Measurements from ENCODE around the gene STPG3.

DNA sequence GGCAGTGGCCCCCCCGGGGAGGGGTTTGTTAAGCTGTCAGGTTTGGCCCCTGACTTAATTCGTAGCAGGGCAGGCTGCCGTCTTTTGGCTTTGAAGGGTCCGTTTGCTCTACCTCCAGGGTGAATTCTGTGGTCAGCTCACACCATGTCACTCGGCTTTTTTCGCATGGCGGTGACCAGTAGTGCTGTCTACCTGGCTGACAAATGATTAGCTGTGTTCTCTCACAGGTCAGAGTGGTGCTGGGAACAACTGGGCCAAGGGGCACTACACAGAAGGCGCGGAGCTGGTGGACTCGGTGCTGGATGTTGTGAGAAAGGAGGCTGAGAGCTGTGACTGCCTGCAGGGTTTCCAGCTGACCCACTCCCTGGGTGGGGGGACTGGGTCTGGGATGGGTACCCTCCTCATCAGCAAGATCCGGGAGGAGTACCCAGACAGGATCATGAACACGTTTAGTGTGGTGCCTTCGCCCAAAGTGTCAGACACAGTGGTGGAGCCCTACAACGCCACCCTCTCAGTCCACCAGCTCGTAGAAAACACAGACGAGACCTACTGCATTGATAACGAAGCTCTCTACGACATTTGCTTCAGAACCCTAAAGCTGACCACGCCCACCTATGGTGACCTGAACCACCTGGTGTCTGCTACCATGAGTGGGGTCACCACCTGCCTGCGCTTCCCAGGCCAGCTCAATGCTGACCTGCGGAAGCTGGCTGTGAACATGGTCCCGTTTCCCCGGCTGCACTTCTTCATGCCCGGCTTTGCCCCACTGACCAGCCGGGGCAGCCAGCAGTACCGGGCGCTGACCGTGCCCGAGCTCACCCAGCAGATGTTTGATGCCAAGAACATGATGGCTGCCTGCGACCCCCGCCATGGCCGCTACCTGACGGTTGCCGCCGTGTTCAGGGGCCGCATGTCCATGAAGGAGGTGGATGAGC, 8.6 kb upstream of the STPG3 start:
- TF ChIP-seq POLR2A (IDR thresholded peaks at IDR 0.05), result no peak
- TF ChIP-seq, protein P1, sequence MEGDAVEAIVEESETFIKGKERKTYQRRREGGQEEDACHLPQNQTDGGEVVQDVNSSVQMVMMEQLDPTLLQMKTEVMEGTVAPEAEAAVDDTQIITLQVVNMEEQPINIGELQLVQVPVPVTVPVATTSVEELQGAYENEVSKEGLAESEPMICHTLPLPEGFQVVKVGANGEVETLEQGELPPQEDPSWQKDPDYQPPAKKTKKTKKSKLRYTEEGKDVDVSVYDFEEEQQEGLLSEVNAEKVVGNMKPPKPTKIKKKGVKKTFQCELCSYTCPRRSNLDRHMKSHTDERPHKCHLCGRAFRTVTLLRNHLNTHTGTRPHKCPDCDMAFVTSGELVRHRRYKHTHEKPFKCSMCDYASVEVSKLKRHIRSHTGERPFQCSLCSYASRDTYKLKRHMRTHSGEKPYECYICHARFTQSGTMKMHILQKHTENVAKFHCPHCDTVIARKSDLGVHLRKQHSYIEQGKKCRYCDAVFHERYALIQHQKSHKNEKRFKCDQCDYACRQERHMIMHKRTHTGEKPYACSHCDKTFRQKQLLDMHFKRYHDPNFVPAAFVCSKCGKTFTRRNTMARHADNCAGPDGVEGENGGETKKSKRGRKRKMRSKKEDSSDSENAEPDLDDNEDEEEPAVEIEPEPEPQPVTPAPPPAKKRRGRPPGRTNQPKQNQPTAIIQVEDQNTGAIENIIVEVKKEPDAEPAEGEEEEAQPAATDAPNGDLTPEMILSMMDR (IDR thresholded peaks at IDR 0.05), result no peak
